NCI-H345 treated with DMSO at 0.1 percent for 48 hours (cell line): ENCODE measurements around the gene SLC16A12.
"Not testable (repeated sequence)": the region's sequence is repeated elsewhere in the genome, so short reads cannot be mapped to it uniquely, and the experiment has no call there.

Source experiments
- DNase-seq: peaks from one replicate; lab custom pipeline; 2025; ENCODE audit not compliant: unreplicated experiment; lab: John Stamatoyannopoulos, UW

SLC16A12 gene

GRCh38 chr10:89549510-89549909 lies 14.1 kb upstream of the SLC16A12 start:
- DNase-seq: no peak

GRCh38 chr10:89548673-89549072 lies 13.3 kb upstream of the SLC16A12 start:
- DNase-seq: no peak

GRCh38 chr10:89547853-89548513 lies 12.6 kb upstream of the SLC16A12 start:
- no peak for DNase-seq

GRCh38 chr10:89546651-89547050 lies 11.3 kb upstream of the SLC16A12 start:
- not testable (repeated sequence) for DNase-seq

- DNase-seq: no peak
Measured at GRCh38 chr10:89543841-89544240, 8.4 kb upstream of the SLC16A12 start.

GRCh38 chr10:89540420-89540949 lies 5.1 kb upstream of the SLC16A12 start:
- no peak for DNase-seq

- DNase-seq: no peak
Measured at GRCh38 chr10:89537364-89537763, 2.0 kb upstream of the SLC16A12 start.

- no peak for DNase-seq
Measured at GRCh38 chr10:89536013-89536354, 590 bp upstream of the SLC16A12 start.

- no peak for DNase-seq
Measured at GRCh38 chr10:89534826-89535166, 598 bp downstream of the SLC16A12 start.

- no peak for DNase-seq
Measured at GRCh38 chr10:89532476-89532875, 2.9 kb downstream of the SLC16A12 start.

GRCh38 chr10:89531359-89531758 lies 4.0 kb downstream of the SLC16A12 start:
- no peak for DNase-seq

GRCh38 chr10:89529711-89530110 lies 5.7 kb downstream of the SLC16A12 start:
- not testable (repeated sequence) for DNase-seq

GRCh38 chr10:89526358-89526757 lies 9.0 kb downstream of the SLC16A12 start:
- DNase-seq: no peak

GRCh38 chr10:89525556-89525955 lies 9.8 kb downstream of the SLC16A12 start:
- DNase-seq: no peak

- DNase-seq: no peak
Measured at GRCh38 chr10:89524279-89524678, 11.1 kb downstream of the SLC16A12 start.

- no peak for DNase-seq
Measured at GRCh38 chr10:89523274-89523673, 12.1 kb downstream of the SLC16A12 start.

GRCh38 chr10:89522463-89522862 lies 12.9 kb downstream of the SLC16A12 start:
- no peak for DNase-seq

GRCh38 chr10:89521368-89521767 lies 14.0 kb downstream of the SLC16A12 start:
- no peak for DNase-seq

GRCh38 chr10:89520706-89521105 lies 14.7 kb downstream of the SLC16A12 start:
- DNase-seq: no peak

GRCh38 chr10:89518876-89519842 lies 16.2 kb downstream of the SLC16A12 start:
- no peak for DNase-seq

- DNase-seq: no peak
Measured at GRCh38 chr10:89518108-89518507, 17.3 kb downstream of the SLC16A12 start.

GRCh38 chr10:89516149-89516832 lies 19.1 kb downstream of the SLC16A12 start:
- DNase-seq: no peak
